Choroid plexus epithelial cell (primary cell): ENCODE measurements around the gene FAM221B.

Experiments
- DNase-seq: peaks from one replicate; pipeline ENCODE4 v3.0.0-alpha.2; 2010; ENCODE audit warnings: low read depth
- H3K4me3 ChIP-seq: 2 replicates; pipeline ENCODE4 v1.5.1; 2011; ENCODE audit warnings: low read depth, mild to moderate bottlenecking, control low read depth, low read length, moderate library complexity
- TF ChIP-seq, protein P1 (sequence below): conservative IDR thresholded peaks from 2 replicates; pipeline ENCODE4 v1.5.1; 2011; ENCODE audit warnings: low read depth, mild to moderate bottlenecking, control low read depth, inconsistent platforms, low read length, moderate library complexity

Gene FAM221B

DNA sequence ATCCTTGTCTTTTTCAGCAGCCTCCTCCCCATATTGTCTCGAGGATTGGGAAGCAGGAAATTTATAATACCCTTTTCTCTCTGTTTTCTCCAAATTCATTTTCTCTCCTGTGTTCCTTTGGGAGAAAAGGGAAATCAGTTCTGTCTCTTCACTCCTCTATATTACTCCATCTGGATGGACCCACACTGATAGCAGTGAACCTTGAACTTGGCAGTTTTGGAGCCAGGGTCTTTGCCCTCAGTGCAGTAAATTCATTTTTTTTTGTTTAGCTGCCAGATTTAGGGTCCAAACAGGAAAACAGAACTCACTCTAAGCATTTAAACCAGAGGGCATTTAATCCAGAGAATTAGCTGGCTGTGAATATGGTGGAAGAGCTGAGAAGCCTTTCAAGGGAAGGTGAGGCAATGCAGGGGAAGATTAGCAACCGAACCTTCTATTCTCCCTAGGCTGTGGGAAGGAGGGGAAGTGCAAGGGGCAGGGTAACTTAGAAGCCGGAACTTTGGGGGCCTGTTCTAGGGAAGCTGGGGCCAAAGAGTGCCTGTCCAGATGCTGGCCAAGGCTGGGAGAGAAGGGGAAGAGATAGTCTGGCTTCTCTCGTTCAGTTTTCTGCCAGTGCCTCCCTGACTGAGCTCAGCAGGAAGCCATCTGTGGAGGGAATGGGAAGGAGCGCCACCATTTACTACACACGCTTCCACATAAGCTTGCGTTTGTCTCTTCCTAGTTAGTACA, 53.5 kb downstream of the FAM221B start:
- no peak overlapping the region for H3K4me3 ChIP-seq
- no peak for DNase-seq
- TF ChIP-seq, protein P1, sequence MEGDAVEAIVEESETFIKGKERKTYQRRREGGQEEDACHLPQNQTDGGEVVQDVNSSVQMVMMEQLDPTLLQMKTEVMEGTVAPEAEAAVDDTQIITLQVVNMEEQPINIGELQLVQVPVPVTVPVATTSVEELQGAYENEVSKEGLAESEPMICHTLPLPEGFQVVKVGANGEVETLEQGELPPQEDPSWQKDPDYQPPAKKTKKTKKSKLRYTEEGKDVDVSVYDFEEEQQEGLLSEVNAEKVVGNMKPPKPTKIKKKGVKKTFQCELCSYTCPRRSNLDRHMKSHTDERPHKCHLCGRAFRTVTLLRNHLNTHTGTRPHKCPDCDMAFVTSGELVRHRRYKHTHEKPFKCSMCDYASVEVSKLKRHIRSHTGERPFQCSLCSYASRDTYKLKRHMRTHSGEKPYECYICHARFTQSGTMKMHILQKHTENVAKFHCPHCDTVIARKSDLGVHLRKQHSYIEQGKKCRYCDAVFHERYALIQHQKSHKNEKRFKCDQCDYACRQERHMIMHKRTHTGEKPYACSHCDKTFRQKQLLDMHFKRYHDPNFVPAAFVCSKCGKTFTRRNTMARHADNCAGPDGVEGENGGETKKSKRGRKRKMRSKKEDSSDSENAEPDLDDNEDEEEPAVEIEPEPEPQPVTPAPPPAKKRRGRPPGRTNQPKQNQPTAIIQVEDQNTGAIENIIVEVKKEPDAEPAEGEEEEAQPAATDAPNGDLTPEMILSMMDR: no peak

DNA sequence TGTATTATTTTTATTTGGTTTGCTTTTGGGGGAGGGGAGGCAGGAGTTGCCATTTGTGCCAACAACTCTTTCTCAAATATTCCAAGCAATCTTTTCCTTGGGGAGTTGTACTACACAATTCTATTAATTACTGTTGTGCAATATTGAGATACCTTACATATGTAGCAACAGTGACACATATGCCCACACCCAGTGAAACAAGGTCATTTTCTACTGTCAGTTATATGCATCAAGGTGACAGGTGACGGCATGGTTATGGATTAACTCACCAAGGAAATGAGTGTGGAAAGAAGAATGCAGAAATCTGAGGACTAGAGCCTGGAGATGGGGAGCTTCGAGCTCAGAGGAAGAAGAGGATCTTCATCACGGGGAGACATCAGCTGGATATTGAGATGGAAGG, 56.6 kb downstream of the FAM221B start:
- TF ChIP-seq, protein P1: no peak
- DNase-seq: no peak
- no peak overlapping the region for H3K4me3 ChIP-seq

DNA sequence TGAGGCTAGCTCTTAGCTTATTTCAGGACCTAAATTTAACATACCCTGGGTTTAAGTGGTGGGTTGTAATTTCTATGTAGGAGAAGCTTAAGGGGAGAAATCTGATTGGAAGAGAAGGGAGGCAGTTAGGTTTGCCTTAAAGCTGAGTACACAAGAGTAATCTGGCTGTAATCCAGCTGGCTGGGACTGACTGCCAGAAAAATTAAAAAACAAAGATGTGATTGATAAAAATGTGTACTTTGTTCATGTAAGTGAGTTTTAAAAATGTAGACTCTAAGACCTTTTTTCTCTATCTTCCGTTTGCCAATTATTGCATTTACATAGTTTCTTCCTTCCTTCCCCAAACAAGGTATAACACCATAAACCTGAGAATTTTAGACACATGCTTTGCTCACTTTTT, 57.0 kb downstream of the FAM221B start:
- TF ChIP-seq, protein P1: no peak
- peak; percentile 68 for DNase-seq

DNA sequence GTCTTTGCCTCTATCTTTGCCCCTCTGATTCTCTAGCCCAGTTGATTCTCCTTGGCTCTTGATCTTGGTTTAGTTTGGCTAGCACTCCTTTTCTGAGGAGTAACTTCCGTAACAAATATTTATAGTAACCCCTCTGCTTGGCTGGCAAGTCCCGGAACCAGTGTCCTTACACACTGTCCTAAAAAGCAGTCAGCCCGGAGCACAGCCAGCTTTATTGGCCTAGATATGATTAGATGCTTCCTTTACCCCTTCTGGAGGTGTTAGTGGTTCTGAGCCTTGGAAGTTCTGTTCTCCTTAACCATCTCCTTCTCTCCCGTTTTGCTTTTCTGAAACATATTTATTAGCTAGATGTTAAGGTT, 57.5 kb downstream of the FAM221B start:
- TF ChIP-seq, protein P1: no peak
- no peak overlapping the region for H3K4me3 ChIP-seq
- no peak for DNase-seq

More for the DNA sequence above, 57.0 kb downstream of the FAM221B start:
- no peak overlapping the region for H3K4me3 ChIP-seq

DNA sequence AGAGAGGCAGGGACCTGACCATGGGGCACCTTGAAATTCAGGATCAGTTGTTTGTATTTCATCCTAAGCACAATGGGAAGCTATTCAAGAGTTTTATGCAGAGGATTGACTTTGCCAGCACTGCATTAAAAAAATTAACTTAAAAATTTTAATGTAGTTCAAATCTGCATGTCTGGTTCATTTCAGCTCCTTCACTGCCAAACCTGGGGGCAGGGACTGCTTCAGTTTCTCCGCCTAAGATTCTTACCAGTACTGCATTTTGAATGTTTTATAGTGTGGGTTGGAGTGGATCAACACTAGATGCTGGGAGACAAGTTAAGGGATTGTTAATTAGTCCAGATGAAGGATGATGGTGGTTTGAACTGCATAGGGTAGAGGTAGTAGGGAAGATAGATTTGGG, 58.8 kb downstream of the FAM221B start:
- no peak overlapping the region for H3K4me3 ChIP-seq
- no peak for DNase-seq
- TF ChIP-seq, protein P1: no peak

DNA sequence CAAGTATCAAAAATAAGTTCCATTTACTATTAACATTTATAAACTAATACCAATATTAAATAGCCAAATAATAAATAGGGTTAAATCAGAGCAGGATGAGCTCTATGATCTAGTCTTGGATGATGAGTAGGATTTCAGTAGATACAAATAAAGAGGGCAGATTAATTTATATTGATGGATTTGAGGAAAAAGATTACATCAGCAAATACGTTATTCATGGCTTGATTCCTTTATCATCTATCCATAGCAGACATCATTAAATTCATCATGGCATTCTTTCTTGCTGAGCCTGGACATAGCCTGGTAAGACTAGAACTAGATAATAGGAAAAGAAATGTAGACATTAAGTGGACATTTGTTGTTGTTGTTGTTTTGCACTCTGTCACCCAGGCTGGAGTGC, 61.1 kb downstream of the FAM221B start:
- H3K4me3 ChIP-seq: no peak overlapping the region
- DNase-seq: no peak
- TF ChIP-seq, protein P1: no peak

DNA sequence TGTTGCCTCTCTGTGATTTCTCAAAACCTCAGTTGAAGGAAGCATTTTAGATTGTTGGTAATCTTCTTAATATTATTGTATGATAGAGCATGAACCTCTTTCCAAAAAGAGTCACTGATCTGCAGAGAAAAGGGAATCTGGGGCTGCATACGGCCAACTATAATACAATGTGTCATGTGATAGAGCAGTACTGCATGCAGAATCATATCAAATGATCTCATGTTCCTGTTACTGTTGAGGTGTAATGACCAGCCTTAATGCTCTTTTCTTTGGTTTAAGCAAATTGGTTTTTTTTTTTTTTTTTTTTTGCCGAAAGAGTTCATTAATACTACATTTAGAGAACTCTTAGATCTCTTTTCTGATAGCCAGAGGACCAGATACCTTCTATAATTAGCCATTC, 61.5 kb downstream of the FAM221B start:
- no peak overlapping the region for H3K4me3 ChIP-seq
- TF ChIP-seq, protein P1: no peak
- DNase-seq: no peak
